WTC11 (cell line): Measurements from ENCODE around the gene ZNF613. TPM values are rescaled to one million over a fixed set of nuclear protein-coding genes. Genes with fewer than 3 reads are reported as not detected.

ENCODE experiments used
- ATAC-seq: fragments of 200-7000 bp; cut with Tn5 transposase; 2 replicates; pipeline ENCODE4 v1.10.0; 2021; ENCODE audit warnings: mild to moderate bottlenecking, moderate library complexity
- CTCF ChIA-PET: fragments of 300-600 bp; sonication (Branson Sonifier 250); formaldehyde crosslinking; loops from one replicate; lab custom pipeline; 2021; ENCODE audit warnings: antibody characterized with exemption; lab: Charles Lee
- POLR2A ChIA-PET: fragments of 350-600 bp; sonication (Branson Sonifier 250); formaldehyde crosslinking; loops from one replicate; lab custom pipeline; 2021; ENCODE audit warnings: antibody characterized with exemption; lab: Charles Lee
- DNase-seq: peaks from one replicate; pipeline ENCODE4 v3.0.0; 2021; ENCODE audit warnings: low spot score
- H3K27ac Mint-ChIP-seq: 2 replicates; pipeline ENCODE4 v1.8.0; 2021; ENCODE audit warnings: mixed read lengths
- H3K27me3 Mint-ChIP-seq: 2 replicates; pipeline ENCODE4 v1.8.0; 2021; ENCODE audit warnings: low read depth, mild to moderate bottlenecking, moderate library complexity, mixed read lengths
- H3K36me3 Mint-ChIP-seq: 2 replicates; pipeline ENCODE4 v1.8.0; 2021; ENCODE audit warnings: mixed read lengths
- H3K4me1 Mint-ChIP-seq: 2 replicates; pipeline ENCODE4 v1.8.0; 2022; ENCODE audit warnings: mixed read lengths
- H3K4me3 Mint-ChIP-seq: 2 replicates; pipeline ENCODE4 v1.8.0; 2021; ENCODE audit warnings: mild to moderate bottlenecking, moderate library complexity, mixed read lengths
- H3K9me3 Mint-ChIP-seq: 2 replicates; pipeline ENCODE4 v1.8.0; 2021; ENCODE audit warnings: mixed read lengths
- ATF2 ChIP-seq: sonication (generic); formaldehyde crosslinking; IDR thresholded peaks from 2 replicates; pipeline ENCODE4 v1.8.1; 2022; ENCODE audit warnings: low read depth, missing genetic modification reagents, borderline replicate concordance
- ATF3 ChIP-seq: sonication (generic); formaldehyde crosslinking; conservative IDR thresholded peaks from 2 replicates; pipeline ENCODE4 v1.8.1; 2022; ENCODE audit warnings: mild to moderate bottlenecking, missing genetic modification reagents
- EMX1 ChIP-seq: fragments of 250-450 bp; sonication (Bioruptor Pico); IDR thresholded peaks from 2 replicates; pipeline ENCODE4 v1.8.0; 2021; ENCODE audit warnings: mild to moderate bottlenecking
- ESRRA ChIP-seq: sonication (generic); formaldehyde crosslinking; IDR thresholded peaks from 2 replicates; pipeline ENCODE4 v1.8.1; 2022; ENCODE audit warnings: mild to moderate bottlenecking, missing genetic modification reagents, borderline replicate concordance
- ETV6 ChIP-seq: sonication (generic); formaldehyde crosslinking; IDR thresholded peaks from 2 replicates; pipeline ENCODE4 v1.8.1; 2022; ENCODE audit warnings: mild to moderate bottlenecking, missing genetic modification reagents
- GTF2I ChIP-seq: fragments of 250-450 bp; sonication (Bioruptor Pico); conservative IDR thresholded peaks from 2 replicates; pipeline ENCODE4 v1.4.0; 2021; ENCODE audit warnings: mild to moderate bottlenecking
- HMGXB4 ChIP-seq: sonication (generic); formaldehyde crosslinking; IDR thresholded peaks from 2 replicates; pipeline ENCODE4 v1.8.1; 2023; ENCODE audit warnings: mild to moderate bottlenecking, moderate library complexity, missing genetic modification reagents
- JUN ChIP-seq: sonication (generic); formaldehyde crosslinking; IDR thresholded peaks from 2 replicates; pipeline ENCODE4 v1.8.0; 2023; ENCODE audit warnings: mild to moderate bottlenecking, missing genetic modification reagents
- NR1H2 ChIP-seq: sonication (generic); formaldehyde crosslinking; IDR thresholded peaks from 2 replicates; pipeline ENCODE4 v1.9.0; 2021; ENCODE audit warnings: mild to moderate bottlenecking, moderate library complexity, missing genetic modification reagents
- NR2C2 ChIP-seq: sonication (generic); formaldehyde crosslinking; IDR thresholded peaks from 2 replicates; pipeline ENCODE4 v1.8.0; 2022; ENCODE audit warnings: mild to moderate bottlenecking, missing genetic modification reagents
- ZNF423 ChIP-seq: fragments of 250-450 bp; sonication (Bioruptor Pico); IDR thresholded peaks from 2 replicates; pipeline ENCODE4 v2.1.2; 2022; ENCODE audit warnings: mild to moderate bottlenecking, moderate library complexity
- total RNA-seq: library from RNA; stranded (reverse); gene quantifications from 3 replicates; pipeline ENCODE4 v1.2.3, GENCODE V29; 2021
- TF ChIP-seq, protein P1 (sequence below): fragments of 200-600 bp; IDR thresholded peaks from 2 replicates; pipeline ENCODE4 v1.8.0; 2022; ENCODE audit warnings: antibody characterized with exemption
- TF ChIP-seq, protein P2 (sequence below): sonication (generic); formaldehyde crosslinking; IDR thresholded peaks from 2 replicates; pipeline ENCODE4 v1.8.0; 2022; ENCODE audit warnings: missing genetic modification reagents
- TF ChIP-seq, protein P3 (sequence below): fragments of 250-450 bp; sonication (Bioruptor Pico); IDR thresholded peaks from 2 replicates; pipeline ENCODE4 v1.8.0; 2021; ENCODE audit warnings: mild to moderate bottlenecking
- TF ChIP-seq, protein P4 (sequence below): sonication (generic); formaldehyde crosslinking; conservative IDR thresholded peaks from 2 replicates; pipeline ENCODE4 v1.8.1; 2023; ENCODE audit warnings: mild to moderate bottlenecking, low read depth, missing genetic modification reagents, moderate library complexity

The ZNF613 gene
- total RNA-seq, 1 experiment from 2014 or later, result 13.7 TPM

GRCh38 chr19:51889934-51890333 is 37.3 kb upstream of the ZNF613 start (continued):
- no peak for TF ChIP-seq HMGXB4 (CRISPR knock-in tag)
- TF ChIP-seq, protein P1, sequence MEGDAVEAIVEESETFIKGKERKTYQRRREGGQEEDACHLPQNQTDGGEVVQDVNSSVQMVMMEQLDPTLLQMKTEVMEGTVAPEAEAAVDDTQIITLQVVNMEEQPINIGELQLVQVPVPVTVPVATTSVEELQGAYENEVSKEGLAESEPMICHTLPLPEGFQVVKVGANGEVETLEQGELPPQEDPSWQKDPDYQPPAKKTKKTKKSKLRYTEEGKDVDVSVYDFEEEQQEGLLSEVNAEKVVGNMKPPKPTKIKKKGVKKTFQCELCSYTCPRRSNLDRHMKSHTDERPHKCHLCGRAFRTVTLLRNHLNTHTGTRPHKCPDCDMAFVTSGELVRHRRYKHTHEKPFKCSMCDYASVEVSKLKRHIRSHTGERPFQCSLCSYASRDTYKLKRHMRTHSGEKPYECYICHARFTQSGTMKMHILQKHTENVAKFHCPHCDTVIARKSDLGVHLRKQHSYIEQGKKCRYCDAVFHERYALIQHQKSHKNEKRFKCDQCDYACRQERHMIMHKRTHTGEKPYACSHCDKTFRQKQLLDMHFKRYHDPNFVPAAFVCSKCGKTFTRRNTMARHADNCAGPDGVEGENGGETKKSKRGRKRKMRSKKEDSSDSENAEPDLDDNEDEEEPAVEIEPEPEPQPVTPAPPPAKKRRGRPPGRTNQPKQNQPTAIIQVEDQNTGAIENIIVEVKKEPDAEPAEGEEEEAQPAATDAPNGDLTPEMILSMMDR, result no peak
- TF ChIP-seq, all 79 proteins: peak for 0

- no peak overlapping the region for H3K4me3 Mint-ChIP-seq
- H3K36me3 Mint-ChIP-seq, result peaks cover 99% of the 10 kb centered on the region
- H3K27me3 Mint-ChIP-seq, result peaks cover 10% of the 10 kb centered on the region
- H3K9me3 Mint-ChIP-seq, result peaks cover 75% of the 10 kb centered on the region
- H3K27ac Mint-ChIP-seq, result no peak overlapping the region
- no peak for ATAC-seq
- CTCF ChIA-PET, result interaction anchor here (0.6 kb wide), 1 partner anchor 472 kb away, joined by 4 read pairs; no protein-coding TSS in a partner anchor
- peaks cover 5% of the 10 kb centered on the region for H3K4me1 Mint-ChIP-seq
- DNase-seq, result no peak
- TF ChIP-seq NR2C2 (CRISPR knock-in tag), result 0 out of 2 replicates have a peak, but pooled peaks have one; percentile 22
- TF ChIP-seq, protein P1, result no peak
- POLR2A ChIA-PET, result no interaction called here
These were observed 36.0 kb upstream of the ZNF613 start for GRCh38 chr19:51891193-51891747.

GRCh38 chr19:51901860-51902259 is 25.4 kb upstream of the ZNF613 start:
- H3K36me3 Mint-ChIP-seq, result peaks cover 77% of the 10 kb centered on the region
- no peak for DNase-seq
- peak overlapping the region; percentile 99 for H3K4me3 Mint-ChIP-seq
- H3K4me1 Mint-ChIP-seq, result peaks cover 45% of the 10 kb centered on the region
- H3K27ac Mint-ChIP-seq, result no peak overlapping the region; the same call in none of the 2 replicates
- CTCF ChIA-PET, result interaction anchor here (0.6 kb wide), 1 partner anchor 31 kb away, joined by 6 read pairs; no protein-coding TSS in a partner anchor
- H3K27me3 Mint-ChIP-seq, result no peaks in the 10 kb centered on the region
- ATAC-seq, result no peak
- H3K9me3 Mint-ChIP-seq, result peaks cover 20% of the 10 kb centered on the region
- POLR2A ChIA-PET, result no interaction called here
- no peak for TF ChIP-seq GTF2I (CRISPR knock-in tag)
- TF ChIP-seq ATF3 (CRISPR knock-in tag), result no peak
- no peak for TF ChIP-seq EMX1 (CRISPR knock-in tag)
- TF ChIP-seq ZNF423 (CRISPR knock-in tag), result no peak
- TF ChIP-seq ATF2 (CRISPR knock-in tag), result no peak
- TF ChIP-seq, protein P2, sequence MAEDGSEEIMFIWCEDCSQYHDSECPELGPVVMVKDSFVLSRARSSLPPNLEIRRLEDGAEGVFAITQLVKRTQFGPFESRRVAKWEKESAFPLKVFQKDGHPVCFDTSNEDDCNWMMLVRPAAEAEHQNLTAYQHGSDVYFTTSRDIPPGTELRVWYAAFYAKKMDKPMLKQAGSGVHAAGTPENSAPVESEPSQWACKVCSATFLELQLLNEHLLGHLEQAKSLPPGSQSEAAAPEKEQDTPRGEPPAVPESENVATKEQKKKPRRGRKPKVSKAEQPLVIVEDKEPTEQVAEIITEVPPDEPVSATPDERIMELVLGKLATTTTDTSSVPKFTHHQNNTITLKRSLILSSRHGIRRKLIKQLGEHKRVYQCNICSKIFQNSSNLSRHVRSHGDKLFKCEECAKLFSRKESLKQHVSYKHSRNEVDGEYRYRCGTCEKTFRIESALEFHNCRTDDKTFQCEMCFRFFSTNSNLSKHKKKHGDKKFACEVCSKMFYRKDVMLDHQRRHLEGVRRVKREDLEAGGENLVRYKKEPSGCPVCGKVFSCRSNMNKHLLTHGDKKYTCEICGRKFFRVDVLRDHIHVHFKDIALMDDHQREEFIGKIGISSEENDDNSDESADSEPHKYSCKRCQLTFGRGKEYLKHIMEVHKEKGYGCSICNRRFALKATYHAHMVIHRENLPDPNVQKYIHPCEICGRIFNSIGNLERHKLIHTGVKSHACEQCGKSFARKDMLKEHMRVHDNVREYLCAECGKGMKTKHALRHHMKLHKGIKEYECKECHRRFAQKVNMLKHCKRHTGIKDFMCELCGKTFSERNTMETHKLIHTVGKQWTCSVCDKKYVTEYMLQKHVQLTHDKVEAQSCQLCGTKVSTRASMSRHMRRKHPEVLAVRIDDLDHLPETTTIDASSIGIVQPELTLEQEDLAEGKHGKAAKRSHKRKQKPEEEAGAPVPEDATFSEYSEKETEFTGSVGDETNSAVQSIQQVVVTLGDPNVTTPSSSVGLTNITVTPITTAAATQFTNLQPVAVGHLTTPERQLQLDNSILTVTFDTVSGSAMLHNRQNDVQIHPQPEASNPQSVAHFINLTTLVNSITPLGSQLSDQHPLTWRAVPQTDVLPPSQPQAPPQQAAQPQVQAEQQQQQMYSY (CRISPR knock-in tag), result no peak
- TF ChIP-seq ESRRA (CRISPR knock-in tag), result no peak
- TF ChIP-seq JUN (CRISPR knock-in tag), result no peak
- no peak for TF ChIP-seq ETV6 (CRISPR knock-in tag)
- TF ChIP-seq, protein P3, sequence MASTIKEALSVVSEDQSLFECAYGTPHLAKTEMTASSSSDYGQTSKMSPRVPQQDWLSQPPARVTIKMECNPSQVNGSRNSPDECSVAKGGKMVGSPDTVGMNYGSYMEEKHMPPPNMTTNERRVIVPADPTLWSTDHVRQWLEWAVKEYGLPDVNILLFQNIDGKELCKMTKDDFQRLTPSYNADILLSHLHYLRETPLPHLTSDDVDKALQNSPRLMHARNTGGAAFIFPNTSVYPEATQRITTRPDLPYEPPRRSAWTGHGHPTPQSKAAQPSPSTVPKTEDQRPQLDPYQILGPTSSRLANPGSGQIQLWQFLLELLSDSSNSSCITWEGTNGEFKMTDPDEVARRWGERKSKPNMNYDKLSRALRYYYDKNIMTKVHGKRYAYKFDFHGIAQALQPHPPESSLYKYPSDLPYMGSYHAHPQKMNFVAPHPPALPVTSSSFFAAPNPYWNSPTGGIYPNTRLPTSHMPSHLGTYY (CRISPR knock-in tag), result no peak
- no peak for TF ChIP-seq NR1H2 (CRISPR knock-in tag)
- TF ChIP-seq, protein P4, sequence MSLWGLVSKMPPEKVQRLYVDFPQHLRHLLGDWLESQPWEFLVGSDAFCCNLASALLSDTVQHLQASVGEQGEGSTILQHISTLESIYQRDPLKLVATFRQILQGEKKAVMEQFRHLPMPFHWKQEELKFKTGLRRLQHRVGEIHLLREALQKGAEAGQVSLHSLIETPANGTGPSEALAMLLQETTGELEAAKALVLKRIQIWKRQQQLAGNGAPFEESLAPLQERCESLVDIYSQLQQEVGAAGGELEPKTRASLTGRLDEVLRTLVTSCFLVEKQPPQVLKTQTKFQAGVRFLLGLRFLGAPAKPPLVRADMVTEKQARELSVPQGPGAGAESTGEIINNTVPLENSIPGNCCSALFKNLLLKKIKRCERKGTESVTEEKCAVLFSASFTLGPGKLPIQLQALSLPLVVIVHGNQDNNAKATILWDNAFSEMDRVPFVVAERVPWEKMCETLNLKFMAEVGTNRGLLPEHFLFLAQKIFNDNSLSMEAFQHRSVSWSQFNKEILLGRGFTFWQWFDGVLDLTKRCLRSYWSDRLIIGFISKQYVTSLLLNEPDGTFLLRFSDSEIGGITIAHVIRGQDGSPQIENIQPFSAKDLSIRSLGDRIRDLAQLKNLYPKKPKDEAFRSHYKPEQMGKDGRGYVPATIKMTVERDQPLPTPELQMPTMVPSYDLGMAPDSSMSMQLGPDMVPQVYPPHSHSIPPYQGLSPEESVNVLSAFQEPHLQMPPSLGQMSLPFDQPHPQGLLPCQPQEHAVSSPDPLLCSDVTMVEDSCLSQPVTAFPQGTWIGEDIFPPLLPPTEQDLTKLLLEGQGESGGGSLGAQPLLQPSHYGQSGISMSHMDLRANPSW (CRISPR knock-in tag), result no peak
